Subcutaneous adipose tissue (tissue), 4 donors: Measurements from ENCODE around the gene SEL1L3. TPM values are rescaled to one million over a fixed set of nuclear protein-coding genes. Genes with fewer than 3 reads are reported as not detected.

Source experiments
- CTCF ChIP-seq: fragments of 450-650 bp; IDR thresholded peaks from one replicate; pipeline ENCODE4 v1.5.1; 2016; ENCODE audit warnings: low read depth, mild to moderate bottlenecking, control low read depth, antibody characterized with exemption, moderate library complexity
- total RNA-seq, 4 donors: library from RNA; depleted of rRNA; stranded (reverse); fragments of >200 nt; gene quantifications; one replicate each; pipeline ENCODE4 v1.1.0, GENCODE V29; 2016

The SEL1L3 gene
- total RNA-seq, 4 donors from 2014 or later = 6.2 to 49.6 (median 19.0) TPM

- TF ChIP-seq CTCF = no peak
Observed at GRCh38 chr4:25807102-25807728, 55.6 kb downstream of the SEL1L3 start.

GRCh38 chr4:25805255-25805860 is 57.4 kb downstream of the SEL1L3 start:
- no peak for TF ChIP-seq CTCF

DNA sequence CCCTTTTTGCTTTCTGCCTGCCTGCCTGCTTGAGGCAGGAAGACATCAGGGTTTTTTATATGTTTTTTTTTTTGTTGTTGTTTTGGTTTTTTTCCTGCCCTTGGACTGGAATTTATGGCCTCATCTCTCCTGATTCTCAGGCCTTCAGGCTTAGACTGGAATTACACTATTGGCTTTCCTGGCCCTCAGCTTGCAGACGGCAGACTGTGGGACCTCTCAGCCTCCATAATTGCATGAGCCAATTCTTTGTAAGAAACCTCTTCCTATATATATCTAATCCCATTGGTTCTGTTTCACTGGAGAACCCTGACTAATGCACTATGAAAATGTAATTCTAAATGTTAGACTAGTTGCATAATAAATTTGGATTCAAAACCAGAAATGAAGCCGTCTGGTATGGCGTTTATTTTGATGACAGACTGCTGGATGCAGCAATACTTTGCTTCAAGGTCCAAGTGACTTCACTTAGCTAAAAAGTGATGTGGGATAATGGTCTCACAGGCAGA is 59.0 kb downstream of the SEL1L3 start:
- no peak for TF ChIP-seq CTCF

- no peak for TF ChIP-seq CTCF
Observed at GRCh38 chr4:25801594-25801993, 61.2 kb downstream of the SEL1L3 start.

DNA sequence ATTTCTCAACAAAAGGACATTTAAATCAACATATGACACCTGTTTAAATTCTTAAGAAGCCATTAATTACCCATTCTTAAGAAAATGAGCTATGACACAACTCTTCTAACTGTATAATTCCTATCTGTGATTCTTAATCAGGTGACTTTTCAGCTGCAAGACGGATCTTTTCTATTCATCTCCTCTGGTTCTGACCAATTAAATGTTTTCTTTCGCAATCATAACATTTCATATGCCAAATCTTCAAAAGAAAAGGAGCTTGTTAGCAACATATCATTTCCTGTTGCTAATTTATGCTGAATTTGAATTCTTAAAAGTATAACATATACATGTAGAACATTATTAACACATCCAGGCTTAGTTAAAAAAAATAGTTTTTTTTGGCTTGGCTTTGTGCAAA is 62.5 kb downstream of the SEL1L3 start:
- TF ChIP-seq CTCF = no peak

GRCh38 chr4:25799522-25799921 is 63.3 kb downstream of the SEL1L3 start:
- TF ChIP-seq CTCF = no peak

DNA sequence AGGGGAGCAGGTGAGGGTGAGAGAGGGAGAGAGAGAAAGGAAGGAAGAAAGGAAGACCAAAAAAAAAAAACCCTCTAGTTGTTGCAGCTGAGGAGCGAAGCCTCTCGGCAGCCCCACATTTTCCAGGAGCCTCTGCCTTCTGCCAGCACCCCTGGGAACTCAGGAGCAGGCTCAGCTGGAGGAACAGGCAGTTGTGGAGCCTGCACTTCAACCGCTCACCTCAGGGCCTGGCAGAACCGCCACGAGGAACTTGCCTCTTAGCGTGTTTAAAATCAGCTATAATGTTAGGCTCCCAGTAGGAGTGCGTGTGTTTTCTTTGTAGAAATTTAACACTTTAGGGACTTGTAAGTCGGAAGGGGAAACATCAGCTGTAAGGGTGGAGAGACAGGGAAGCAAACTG is 65.7 kb downstream of the SEL1L3 start:
- no peak for TF ChIP-seq CTCF
